Measurements from ENCODE around the gene SPATS2.

- peak; percentile 69 to 83 (median 73) for TF ChIP-seq CTCF (IDR thresholded peaks at IDR 0.05)
- no peak for TF ChIP-seq POLR2A (IDR thresholded peaks at IDR 0.05)
- no peak for TF ChIP-seq EP300 (IDR thresholded peaks at IDR 0.05; ENCODE audit: low read depth)
- TF ChIP-seq POLR2AphosphoS5 (IDR thresholded peaks at IDR 0.05) = no peak
These were observed 8.7 kb upstream of the SPATS2 start for GRCh38 chr12:49358483-49359141.

All from transverse colon (tissue), 4 donors.